NCI-H2196 treated with DMSO at 0.1 percent for 48 hours (cell line): ENCODE measurements around the gene FDXR.
"Not testable (repeated sequence)": the region's sequence is repeated elsewhere in the genome, so short reads cannot be mapped to it uniquely, and the experiment has no call there.

Experiments used
- DNase-seq: peaks from one replicate; lab custom pipeline; 2025; ENCODE audit not compliant: unreplicated experiment; lab: John Stamatoyannopoulos, UW

FDXR gene, protein sequence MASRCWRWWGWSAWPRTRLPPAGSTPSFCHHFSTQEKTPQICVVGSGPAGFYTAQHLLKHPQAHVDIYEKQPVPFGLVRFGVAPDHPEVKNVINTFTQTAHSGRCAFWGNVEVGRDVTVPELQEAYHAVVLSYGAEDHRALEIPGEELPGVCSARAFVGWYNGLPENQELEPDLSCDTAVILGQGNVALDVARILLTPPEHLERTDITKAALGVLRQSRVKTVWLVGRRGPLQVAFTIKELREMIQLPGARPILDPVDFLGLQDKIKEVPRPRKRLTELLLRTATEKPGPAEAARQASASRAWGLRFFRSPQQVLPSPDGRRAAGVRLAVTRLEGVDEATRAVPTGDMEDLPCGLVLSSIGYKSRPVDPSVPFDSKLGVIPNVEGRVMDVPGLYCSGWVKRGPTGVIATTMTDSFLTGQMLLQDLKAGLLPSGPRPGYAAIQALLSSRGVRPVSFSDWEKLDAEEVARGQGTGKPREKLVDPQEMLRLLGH

DNA sequence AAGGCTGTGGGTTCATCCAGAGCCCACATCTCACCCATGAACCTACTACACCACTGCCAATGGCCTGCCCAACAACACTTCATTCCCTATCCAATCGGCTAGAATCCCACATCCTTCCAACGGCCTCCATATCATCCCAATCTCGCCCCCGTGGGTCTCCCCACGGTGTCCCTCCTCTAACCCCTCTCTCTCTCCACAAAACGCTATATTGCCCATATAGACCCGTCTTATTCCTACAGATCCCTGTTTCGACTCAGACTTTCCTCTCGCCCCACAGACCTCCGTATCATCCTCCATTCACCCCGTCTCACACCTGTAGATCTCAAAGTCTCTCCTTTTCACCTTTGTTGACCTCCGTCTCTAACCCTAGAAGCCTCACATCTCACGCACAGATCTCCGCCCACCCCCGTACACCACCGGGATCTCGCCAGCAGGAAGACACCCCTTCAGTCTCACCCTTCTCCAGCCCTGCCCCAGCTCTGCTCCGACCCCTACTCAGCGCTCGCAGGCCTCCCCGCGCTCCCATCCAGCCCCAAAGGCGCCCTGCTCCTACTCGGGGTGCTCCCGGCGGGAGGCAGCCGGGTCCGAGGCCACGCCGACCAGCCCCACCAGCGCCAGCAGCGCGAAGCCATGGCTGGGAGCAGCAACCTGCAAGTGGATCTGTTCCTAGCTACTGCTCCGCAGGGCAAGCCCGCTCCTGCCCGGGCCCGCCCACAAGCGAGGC is at the start of gene FDXR:
Gene FDXR, minus strand, starts transcription at position 682 of the 724 bp plus-strand sequence. Its CDS starts 50 bp downstream, at position 632.
- no peak for DNase-seq

DNA sequence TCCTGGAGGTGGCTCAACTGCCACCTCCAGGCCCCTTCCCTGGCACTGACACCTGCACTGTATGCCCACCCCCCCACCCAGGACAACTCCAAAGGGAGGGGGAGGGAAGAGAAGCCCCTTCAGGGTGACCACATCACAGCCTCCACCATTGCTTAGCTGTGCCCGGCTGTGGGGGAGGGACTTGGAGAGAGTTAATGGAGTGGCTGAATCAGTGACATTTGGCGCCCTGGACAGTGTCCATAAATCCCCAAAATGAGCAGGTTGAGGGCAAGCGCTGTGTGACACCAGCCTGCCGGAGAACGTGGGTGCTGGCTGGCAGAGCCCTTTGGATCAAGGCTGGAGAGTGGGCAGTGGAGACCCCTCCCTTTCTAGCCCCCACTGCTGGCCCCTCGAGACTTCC is 49.4 kb upstream of the FDXR start:
- DNase-seq: no peak

DNA sequence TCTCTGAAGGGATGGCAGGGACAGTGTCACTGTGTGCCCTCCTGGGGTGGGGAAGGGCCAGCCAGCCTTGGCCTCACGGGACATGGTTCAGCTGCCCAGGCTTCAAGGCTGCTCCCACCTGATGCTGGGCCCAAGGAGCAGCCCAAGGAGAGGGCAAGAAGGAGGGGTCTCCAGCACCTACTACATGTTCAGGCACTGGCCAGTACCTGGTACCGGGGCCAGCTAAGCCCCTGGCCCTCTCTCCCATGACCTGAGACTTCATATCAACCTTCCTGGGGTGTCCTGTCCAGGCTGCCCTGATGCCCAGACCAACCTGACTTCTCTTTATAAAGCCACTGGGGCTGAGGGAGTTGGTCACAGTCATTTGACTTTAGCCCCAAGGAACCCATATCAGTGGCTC is 49.0 kb upstream of the FDXR start:
- DNase-seq: no peak

DNA sequence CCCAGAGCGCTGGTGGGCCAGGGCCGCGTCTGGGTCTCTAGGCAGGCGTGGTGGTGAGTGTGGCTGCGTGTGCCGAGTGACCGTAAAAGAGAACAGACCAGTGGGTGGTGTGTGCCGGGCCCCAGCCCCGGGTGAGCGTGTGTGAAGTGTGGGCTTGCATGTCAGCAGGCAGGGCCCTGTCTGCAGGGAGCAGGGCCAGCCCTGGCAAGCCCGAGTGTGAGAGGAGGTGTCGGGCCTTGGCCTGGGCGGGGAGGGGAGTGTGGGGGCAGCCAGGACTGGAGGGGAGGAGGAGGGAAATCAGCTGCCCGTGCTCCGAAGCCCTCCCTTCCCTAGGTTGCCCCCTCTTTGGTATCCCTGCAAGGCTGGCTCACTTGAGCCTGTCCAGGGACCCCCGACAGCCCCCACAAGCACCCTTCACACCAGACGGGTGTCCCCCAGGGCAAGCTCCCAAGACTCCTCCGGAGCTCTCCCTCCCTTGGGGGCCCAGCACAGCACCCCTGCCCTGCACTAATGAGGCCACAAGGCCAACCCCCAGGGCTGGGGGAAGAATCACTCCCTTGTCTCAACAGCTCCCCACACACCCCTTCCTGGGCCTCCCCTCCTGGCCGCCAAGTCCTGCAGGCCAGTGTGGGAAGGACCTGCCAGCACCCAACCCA is 48.4 kb upstream of the FDXR start:
- DNase-seq: no peak

DNA sequence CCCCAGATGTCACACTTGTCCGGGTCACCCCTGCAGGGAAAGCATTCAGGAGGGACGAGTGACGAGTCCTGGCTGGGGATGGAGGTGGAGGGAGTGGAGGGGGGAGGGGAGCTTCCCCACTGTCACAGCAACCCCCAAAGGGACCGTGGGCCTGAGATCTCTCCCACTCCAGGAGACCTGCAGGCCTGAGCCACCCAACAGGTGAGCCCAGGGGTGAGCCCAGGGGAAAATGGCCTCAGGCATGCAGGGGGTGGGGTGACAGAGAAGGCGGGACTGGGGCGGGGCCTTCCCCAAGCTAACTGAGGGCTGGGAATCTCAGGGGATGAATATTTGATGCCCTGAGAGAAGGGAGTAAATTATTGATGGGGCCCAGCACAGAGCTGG is 47.8 kb upstream of the FDXR start:
- DNase-seq: no peak

DNA sequence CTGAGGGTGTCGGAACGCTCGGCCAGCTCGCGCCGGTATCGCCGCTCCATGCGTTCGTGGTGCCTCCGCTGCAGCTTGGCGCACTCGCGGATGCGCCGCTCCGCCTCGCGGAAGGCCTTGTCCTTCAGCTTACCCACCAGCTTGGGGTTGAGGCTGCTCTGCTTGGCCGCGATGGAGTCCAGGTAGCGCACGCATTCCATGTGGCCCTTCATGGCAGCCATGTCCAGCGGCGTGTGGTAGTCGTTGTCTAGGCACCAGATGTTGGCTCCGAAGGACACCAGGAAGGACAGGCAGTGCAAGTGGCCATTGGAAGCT is 47.5 kb upstream of the FDXR start:
- DNase-seq: no peak

DNA sequence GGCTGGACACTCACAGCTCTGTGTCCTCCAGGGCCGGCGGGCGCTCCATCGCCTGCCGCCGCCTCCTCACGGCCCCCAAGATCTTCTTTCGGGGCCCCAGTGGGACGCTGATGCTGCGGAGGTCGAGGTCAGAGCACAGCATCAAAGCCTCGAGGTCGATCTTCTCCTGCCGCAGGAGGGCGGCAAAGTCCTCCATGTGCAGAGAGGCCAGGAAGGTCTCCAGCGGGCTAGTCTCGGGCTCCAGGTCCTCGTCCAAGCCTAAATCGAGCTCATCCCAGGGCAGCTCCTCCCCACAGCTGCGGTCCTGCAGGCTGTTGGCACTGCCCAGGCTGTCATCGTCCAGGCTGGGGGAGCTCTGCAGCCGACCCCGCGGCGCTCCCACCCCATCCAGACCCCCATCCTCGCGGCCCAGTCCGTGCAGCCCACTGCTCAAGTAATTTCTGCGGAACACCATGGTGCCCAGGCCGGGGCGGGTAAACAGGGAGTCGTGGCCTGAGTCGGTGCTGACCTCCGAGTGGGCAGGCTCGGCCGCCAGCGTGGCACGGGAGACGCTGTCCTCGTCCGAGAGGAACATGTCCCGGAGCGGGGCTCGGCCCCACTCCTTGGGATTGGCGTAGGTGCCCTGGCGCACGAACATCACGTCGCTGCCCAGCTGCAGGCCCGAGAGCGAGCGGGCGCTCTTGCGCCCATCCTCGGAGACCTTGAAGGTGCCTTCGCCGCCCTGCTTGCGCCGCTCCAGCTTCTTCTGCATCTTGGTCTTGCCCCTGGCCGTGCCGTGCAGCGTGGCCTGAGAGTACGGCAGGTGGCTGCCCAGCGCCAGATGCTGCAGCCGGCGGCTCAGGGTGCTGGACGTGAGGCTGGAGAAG is 46.9 kb upstream of the FDXR start:
- no peak for DNase-seq

DNA sequence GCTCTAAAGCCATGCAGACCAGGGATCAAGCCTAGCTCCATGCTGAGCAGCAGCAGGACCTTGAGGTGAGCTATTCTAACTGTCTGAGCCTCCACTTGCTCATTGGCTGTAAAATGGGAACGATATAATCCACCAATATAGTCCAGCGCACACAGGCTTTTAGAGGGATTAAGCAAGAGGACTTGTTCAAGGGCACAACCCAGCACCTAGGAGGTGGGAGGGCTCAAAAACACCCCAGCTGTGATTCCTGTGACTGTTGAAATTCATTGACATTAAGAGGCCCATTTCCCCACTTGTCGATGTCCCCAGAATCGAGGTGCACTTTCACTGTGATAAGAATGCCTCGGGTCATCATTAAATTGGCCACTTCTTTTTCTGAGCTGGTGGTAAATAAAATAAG is 46.1 kb upstream of the FDXR start:
- DNase-seq: no peak

DNA sequence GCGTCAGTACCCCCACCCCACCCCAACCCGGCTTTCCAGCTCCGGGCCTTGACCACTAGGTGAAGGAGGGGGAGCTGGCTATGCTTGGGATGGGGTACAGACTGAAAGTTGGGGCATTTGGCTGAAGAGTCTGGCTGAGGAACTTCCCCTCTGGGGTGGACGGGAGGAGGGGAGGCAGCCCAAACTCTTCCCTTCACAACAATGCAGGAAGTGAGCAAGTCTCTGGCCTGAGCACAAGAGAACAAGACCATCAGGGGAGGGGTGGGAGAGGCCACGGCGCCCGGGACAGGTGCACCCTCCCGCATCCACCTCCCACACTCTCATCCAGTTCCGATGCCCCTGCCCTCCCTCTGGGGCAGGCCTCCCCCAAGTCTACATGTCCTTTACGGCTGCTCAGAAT is 44.6 kb upstream of the FDXR start:
- DNase-seq: no peak

DNA sequence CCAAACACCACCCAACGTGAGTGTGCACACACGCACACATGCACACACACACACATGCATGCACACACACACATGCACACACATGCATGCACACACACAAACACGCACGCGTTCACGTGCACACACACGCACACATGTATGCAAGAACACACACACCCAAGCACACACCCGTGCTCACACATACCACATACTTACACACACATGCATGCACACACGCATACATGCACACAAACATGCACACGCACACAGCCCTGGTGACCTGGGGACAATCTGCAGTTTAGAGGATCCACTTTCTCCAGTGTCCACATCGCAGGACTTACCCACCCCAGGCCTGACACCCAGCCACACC is 44.0 kb upstream of the FDXR start:
- no peak for DNase-seq

DNA sequence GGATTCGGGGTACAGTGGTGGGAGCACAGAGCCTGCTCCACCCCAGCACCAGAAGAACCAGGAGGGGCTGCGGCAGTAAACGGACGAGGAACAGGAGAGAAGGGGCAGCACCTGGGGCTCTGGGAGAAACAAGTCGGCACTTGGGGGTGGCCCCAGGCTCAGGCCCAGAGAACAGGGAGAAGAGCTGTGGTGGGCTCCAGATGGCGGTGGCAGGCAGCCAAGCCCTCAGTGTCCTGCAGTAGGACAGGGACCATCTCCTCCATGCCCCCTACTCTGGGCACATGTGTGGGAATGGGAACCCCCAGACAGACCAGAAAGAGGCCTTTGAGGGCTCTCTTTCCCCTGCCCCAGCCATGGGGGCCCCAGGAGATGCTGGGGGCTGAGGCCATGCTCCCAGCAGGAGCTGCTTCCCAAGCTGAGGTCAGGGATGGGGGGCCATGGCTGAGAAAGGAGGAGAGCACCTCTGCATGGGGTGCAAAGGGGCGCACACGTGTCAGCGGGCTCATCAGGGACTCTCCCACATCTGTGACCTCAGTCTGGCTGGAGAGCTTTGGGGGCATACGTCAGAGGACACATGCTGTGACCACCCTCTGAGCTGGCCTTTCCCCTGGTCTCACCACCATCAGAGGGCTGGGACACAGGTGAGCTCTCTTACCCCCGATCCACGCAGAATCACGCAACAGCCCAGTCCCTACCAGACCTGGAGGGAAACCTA is 43.5 kb upstream of the FDXR start:
- no peak for DNase-seq

DNA sequence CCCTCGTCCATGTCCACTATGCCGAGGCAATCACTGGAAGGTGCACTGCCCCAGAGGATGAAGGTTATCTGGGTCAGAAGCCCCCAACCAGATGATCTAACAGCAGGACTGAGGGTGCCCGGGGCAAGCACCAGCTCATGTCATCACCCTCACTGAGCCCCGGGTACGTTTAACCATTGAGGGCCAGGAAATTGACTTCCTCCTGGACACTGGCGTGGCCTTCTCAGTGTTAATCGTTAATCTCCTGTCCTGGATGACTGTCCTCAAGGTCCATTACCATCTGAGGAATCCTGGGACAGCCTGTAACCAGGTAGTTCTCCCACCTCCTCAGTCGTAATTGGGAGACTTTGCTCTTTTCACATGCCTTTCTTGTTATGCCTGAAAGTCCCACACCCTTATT is 38.6 kb upstream of the FDXR start:
- not testable (repeated sequence) for DNase-seq

DNA sequence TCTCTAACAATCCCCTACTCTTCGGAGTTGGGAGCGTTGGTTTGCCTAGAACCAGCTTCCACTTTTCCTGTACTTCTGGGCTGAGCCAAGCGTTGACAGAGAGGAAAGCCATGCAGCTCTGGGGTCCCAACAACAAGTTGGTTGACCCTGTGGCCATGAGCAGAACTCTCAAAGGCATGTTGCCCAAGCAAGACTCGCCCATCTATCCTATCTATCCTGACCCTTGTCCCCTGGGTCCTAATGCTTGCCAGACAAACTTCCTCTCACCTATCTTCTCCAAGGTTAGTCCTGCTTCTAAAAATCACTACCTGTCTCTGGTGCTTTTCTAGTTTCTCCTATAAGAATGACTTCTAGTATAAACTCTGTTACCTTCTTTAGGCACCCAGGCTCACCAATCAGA is 36.3 kb upstream of the FDXR start:
- not testable (repeated sequence) for DNase-seq

DNA sequence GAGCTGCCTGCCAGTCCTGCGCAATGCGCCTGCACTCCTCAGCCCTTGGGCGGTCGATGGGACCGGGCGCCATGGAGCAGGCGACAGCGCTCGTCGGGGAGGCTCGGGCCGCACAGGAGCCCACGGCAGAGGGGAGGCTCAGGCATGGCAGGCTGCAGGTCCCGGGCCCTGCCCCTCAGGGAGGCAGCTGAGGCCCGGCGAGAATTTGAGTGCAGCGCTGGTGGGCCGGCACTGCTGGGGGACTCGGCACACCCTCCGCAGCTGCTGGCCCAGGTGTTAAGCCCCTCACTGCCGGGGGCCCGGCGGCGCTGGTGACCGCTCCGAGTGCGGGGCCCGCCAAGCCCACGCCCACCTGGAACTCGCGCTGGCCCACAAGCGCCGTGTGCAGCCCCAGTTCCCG is 34.2 kb upstream of the FDXR start:
- no peak for DNase-seq

DNA sequence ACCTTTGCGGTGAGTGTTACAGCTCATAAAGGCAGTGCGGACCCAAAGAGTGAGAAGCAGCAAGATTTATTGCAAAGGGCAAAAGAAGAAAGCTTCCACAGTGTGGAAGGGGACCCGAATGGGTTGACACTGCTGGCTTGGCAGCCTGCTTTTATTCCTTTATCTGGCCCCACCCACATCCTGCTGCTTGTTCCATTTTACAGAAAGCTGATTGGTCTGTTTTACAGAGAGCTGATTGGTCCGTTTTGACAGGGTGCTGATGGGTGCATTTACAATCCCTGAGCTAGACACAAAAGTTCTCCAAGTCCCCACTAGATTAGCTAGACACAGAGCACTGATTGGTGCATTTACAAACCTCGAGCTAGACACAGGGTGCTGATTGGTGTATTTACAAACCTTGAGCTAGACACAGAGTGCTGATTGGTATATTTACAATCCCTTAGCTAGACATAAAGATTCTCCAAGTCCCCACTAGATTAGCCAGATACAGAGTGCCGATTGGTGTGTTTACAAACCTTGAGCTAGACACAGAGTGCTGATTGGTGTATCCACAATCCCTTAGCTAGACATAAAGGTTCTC is 33.5 kb upstream of the FDXR start:
- not testable (repeated sequence) for DNase-seq

DNA sequence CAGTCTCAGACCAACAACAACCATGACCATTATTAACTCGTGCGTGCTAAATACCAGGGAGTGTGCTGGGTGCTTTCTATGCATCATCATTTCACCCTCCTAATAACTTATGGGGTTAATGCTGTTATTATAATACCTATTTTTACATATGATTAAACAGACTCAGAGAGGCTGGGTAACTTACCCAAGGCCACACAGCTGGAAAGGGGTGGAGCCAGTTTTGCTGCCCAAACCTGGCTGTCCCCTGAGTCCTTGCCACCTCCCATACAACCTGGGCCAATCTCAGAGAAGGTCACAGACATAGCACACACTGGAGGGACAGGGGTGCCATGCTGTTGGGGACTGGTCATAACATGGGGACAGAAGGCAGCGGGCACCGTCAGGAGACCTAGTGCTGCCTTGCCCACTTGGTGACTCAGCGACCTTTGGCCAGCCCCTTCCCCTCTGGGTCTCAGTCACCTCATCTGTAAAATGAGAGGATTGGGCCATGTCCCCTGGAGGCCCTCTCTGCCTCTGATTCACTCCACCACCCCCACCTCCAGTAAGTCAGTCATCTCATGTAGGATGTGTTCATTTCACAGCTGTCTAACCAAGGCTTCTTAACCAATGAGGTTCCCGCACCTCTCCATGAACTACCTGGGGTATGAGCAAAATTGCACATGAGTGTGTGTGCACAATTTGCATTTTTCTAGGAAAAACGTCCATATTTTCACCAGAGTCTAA is 32.1 kb upstream of the FDXR start:
- no peak for DNase-seq

DNA sequence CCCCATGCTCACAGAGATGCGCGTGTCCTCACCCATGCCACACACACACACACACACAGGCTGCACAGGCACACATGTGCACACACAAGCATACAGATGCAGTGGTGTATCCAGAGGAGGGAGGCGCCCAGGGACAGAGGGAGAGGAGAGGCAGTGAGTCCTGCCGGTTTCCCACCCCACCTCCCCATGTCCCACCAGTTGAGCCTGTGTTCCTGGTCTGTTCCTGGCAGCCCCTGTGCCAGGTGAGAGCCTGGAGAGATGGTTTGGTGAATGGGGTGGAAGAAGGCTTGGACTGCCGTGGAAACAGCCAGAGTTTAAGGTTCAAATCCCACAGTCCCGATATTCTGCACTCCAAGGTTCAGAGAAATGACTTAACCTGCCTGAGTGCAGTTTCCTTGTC is 30.9 kb upstream of the FDXR start:
- DNase-seq: no peak

DNA sequence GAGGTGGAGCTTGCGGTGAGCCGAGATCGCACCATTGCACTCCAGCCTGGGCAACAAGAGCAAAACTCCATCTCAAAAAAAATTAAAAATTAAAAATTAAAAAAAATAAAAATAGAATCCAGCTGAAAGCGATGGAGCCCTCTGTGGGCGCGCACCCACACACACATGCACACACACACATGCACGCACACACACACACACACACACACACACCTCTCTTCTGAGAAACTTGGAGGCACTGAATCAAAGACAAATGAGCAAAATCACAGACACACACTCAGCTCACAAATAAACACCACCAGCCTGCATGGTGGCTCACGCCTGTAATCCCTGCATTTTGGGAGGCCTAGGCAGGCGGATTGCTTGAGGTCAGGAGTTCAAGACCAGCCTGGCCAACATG is 30.2 kb upstream of the FDXR start:
- no peak for DNase-seq

DNA sequence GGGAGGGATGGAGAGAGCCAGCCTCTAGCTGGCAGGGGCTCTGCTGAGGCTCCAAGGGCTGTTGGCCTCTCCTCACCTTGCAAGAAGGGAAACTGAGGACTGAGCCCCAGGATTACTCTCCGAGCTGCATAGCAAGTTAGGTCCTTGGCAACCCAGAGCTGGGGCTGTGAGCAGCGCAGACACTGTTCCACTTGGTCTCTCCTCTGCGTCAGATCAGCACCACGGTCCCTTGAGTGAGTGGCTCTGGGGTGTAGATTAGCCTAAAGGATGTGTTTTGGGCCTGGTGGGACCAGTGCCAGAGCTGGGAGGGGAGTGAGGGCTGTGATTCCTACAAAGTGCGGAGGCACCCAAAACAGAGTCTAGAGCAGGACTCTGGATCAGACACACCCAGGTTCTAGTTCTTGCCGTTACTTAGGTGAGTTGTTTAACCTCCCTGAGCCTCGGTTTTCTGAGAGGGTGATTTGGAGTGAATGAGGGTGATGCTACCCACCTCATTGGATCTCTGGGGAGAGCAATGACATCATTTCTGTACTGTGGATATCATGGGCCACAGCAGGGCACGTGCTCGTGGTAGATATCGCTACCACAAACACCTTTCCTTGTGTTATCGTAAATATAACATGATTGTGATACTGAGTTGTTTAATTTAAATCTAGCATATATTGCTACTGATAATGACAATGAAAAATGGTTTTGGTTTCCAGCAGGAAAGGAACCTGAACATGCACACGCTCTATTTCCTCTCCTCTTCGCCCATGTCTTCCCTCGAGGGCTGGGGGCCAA is 28.8 kb upstream of the FDXR start:
- DNase-seq: no peak
